ENCODE data around the gene PDE4B. TPM values are rescaled to one million over a fixed set of nuclear protein-coding genes. Genes with fewer than 3 reads are reported as not detected.

Gene PDE4B
- total RNA-seq, 1 experiment from 2014 or later, result 1.4 TPM

DNA sequence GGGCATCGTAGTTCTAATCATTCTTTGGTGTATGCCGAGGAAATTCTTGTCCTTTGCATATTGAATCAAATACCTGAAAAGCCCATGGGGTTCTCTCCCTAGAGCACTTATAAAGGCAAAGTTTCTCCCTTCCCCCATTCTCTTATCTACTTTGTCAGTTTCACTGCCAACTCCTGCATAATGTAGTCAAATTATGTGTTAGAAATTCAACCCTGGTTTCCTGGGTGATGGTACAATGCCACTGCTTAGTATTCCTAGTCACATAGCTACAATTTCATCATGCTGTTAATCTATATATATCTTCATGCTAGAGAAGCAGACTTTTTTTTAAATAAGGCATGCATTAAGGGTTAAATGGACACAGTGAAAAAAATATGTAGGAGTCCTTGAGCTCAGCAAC is 119.0 kb downstream of the PDE4B start:
- Histone ChIP-seq H3K27ac (ENCODE audit: low read length) (no peak overlapping the region), H3K4me2 (ENCODE audit: low read length) (no peak overlapping the region), H3K27me3 (ENCODE audit: low read length) (peaks cover 50% of the 10 kb centered on the region), H3F3A (ENCODE audit: low read length, unreplicated experiment) (no peaks in the 10 kb centered on the region), H3K36me3 (ENCODE audit: low read depth, low read length) (no peaks in the 10 kb centered on the region), H3K4me1 (ENCODE audit: insufficient read depth, low read length) (no peaks in the 10 kb centered on the region), H2AFZ (ENCODE audit: low read length) (no peak overlapping the region), H3K9me2 (replicated peaks; ENCODE audit: low read length) (no peaks in the 10 kb centered on the region), H3K79me2 (ENCODE audit: low read length) (no peaks in the 10 kb centered on the region), H4K20me1 (ENCODE audit: low read length) (no peaks in the 10 kb centered on the region), H3K4me3 (ENCODE audit: low read length) (no peak overlapping the region), H3K9me3 (ENCODE audit: low read length) (no peaks in the 10 kb centered on the region), H3K9ac (ENCODE audit: low read length) (no peak overlapping the region)
- ChIA-PET POLR2A (ENCODE audit: unreplicated experiment) (no interaction called here), CTCF (no interaction called here)
- TF ChIP-seq, protein P1, sequence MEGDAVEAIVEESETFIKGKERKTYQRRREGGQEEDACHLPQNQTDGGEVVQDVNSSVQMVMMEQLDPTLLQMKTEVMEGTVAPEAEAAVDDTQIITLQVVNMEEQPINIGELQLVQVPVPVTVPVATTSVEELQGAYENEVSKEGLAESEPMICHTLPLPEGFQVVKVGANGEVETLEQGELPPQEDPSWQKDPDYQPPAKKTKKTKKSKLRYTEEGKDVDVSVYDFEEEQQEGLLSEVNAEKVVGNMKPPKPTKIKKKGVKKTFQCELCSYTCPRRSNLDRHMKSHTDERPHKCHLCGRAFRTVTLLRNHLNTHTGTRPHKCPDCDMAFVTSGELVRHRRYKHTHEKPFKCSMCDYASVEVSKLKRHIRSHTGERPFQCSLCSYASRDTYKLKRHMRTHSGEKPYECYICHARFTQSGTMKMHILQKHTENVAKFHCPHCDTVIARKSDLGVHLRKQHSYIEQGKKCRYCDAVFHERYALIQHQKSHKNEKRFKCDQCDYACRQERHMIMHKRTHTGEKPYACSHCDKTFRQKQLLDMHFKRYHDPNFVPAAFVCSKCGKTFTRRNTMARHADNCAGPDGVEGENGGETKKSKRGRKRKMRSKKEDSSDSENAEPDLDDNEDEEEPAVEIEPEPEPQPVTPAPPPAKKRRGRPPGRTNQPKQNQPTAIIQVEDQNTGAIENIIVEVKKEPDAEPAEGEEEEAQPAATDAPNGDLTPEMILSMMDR (conservative IDR thresholded peaks at IDR 0.05; ENCODE audit: low read depth, low read length), result no peak
- TF ChIP-seq EZH2phosphoT487 (IDR thresholded peaks at IDR 0.05; ENCODE audit: borderline replicate concordance, low read length) (no peak), EZH2 (IDR thresholded peaks at IDR 0.05; ENCODE audit: low read length, unreplicated experiment) (no peak)
- no peak for ATAC-seq
- intact Hi-C loops (cut with micrococcal nuclease), result no loop called here
- BruUV-seq (replicated peaks), result no TSS peak
- no peak for DNase-seq

DNA sequence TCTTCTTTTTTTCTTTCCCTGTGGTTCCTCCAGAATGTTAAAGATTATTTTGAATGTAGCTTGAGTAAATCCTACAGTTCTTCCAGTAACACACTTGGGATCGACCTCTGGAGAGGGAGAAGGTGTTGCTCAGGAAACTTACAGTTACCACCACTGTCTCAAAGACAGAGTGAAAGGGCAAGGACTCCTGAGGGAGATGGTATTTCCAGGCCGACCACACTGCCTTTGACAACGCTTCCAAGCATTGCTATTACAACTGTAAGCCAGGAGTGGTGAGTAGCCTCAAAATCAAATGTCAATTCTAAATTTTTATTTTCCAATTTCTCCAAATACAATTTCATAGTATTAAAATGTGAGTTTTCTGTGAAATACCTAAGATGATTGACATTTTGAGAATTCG is 125.9 kb downstream of the PDE4B start:
- H3K79me2 ChIP-seq (ENCODE audit: low read length), result no peaks in the 10 kb centered on the region
- CTCF ChIA-PET, result no interaction called here
- H3K9ac ChIP-seq (ENCODE audit: low read length), result no peak overlapping the region
- H3K4me3 ChIP-seq (ENCODE audit: low read length), result no peak overlapping the region
- H4K20me1 ChIP-seq (ENCODE audit: low read length), result no peaks in the 10 kb centered on the region
- no peaks in the 10 kb centered on the region for H3K9me3 ChIP-seq (ENCODE audit: low read length)
- no peaks in the 10 kb centered on the region for H3K9me2 ChIP-seq (replicated peaks; ENCODE audit: low read length)
- no peak overlapping the region for H3K4me2 ChIP-seq (ENCODE audit: low read length)
- no peaks in the 10 kb centered on the region for H3K36me3 ChIP-seq (ENCODE audit: low read depth, low read length)
- H3K27ac ChIP-seq (ENCODE audit: low read length), result no peak overlapping the region
- DNase-seq, result no peak
- no peak overlapping the region for H2AFZ ChIP-seq (ENCODE audit: low read length)
- TF ChIP-seq, protein P1 (conservative IDR thresholded peaks at IDR 0.05; ENCODE audit: low read depth, low read length), result no peak
- TF ChIP-seq EZH2 (IDR thresholded peaks at IDR 0.05; ENCODE audit: low read length, unreplicated experiment) (no peak), EZH2phosphoT487 (IDR thresholded peaks at IDR 0.05; ENCODE audit: borderline replicate concordance, low read length) (no peak)
- BruUV-seq (replicated peaks), result no TSS peak
- intact Hi-C loops (cut with micrococcal nuclease), result no loop called here
- POLR2A ChIA-PET (ENCODE audit: unreplicated experiment), result no interaction called here
- H3K27me3 ChIP-seq (ENCODE audit: low read length), result peaks cover 61% of the 10 kb centered on the region
- ATAC-seq, result no peak
- no peaks in the 10 kb centered on the region for H3F3A ChIP-seq (ENCODE audit: low read length, unreplicated experiment)
- no peaks in the 10 kb centered on the region for H3K4me1 ChIP-seq (ENCODE audit: insufficient read depth, low read length)

DNA sequence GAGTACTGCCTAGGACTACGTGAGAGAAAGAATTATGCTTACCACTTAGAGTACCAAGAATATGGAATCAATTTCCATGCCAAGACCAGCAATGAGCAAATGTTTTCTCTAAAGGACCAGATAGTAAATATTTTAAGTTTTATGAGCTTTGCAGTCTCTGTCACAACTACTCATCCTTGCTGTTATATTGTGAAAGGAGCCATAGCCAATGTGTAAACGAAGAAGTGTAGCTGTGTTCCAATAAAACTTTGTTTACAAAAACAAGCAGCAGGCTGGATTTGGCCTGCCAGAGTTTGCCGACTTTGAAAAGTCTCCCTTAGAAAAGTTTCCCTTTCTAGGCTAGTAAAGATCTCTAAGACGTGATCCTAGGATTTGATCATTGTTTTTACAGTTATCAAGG is 128.8 kb downstream of the PDE4B start:
- TF ChIP-seq EZH2 (IDR thresholded peaks at IDR 0.05; ENCODE audit: low read length, unreplicated experiment) (no peak), EZH2phosphoT487 (IDR thresholded peaks at IDR 0.05; ENCODE audit: borderline replicate concordance, low read length) (no peak)
- TF ChIP-seq, protein P1 (conservative IDR thresholded peaks at IDR 0.05; ENCODE audit: low read depth, low read length), result no peak

More for the DNA sequence above, 128.8 kb downstream of the PDE4B start:
- H3K27me3 ChIP-seq (ENCODE audit: low read length), result peaks cover 45% of the 10 kb centered on the region
- H3K36me3 ChIP-seq (ENCODE audit: low read depth, low read length), result no peaks in the 10 kb centered on the region
- intact Hi-C loops (cut with micrococcal nuclease), result no loop called here
- H3K9me3 ChIP-seq (ENCODE audit: low read length), result no peaks in the 10 kb centered on the region
- ATAC-seq, result no peak
- H3F3A ChIP-seq (ENCODE audit: low read length, unreplicated experiment), result no peaks in the 10 kb centered on the region
- H3K4me1 ChIP-seq (ENCODE audit: insufficient read depth, low read length), result no peaks in the 10 kb centered on the region
- H3K9ac ChIP-seq (ENCODE audit: low read length), result no peak overlapping the region
- no peak overlapping the region for H2AFZ ChIP-seq (ENCODE audit: low read length)
- no peak overlapping the region for H3K4me2 ChIP-seq (ENCODE audit: low read length)
- no peak overlapping the region for H3K27ac ChIP-seq (ENCODE audit: low read length)
- POLR2A ChIA-PET (ENCODE audit: unreplicated experiment), result no interaction called here
- no peak overlapping the region for H3K4me3 ChIP-seq (ENCODE audit: low read length)
- no peaks in the 10 kb centered on the region for H4K20me1 ChIP-seq (ENCODE audit: low read length)
- CTCF ChIA-PET, result no interaction called here
- no peaks in the 10 kb centered on the region for H3K79me2 ChIP-seq (ENCODE audit: low read length)
- no peak for DNase-seq
- no peaks in the 10 kb centered on the region for H3K9me2 ChIP-seq (replicated peaks; ENCODE audit: low read length)
- BruUV-seq (replicated peaks), result no TSS peak

All from PC-3 (cell line).